Measurements from ENCODE around the gene LDB2.

The LDB2 gene

GRCh38 chr4:16713271-16713670, 185.2 kb downstream of the LDB2 start:
- DNase-seq = no peak

- DNase-seq = no peak
Measured at GRCh38 chr4:16710198-16710597, 188.2 kb downstream of the LDB2 start.

GRCh38 chr4:16707874-16708273, 190.6 kb downstream of the LDB2 start:
- no peak for DNase-seq

- no peak for DNase-seq
Measured at GRCh38 chr4:16706251-16706650, 192.2 kb downstream of the LDB2 start.

- DNase-seq = no peak
Measured at GRCh38 chr4:16705341-16705740, 193.1 kb downstream of the LDB2 start.

GRCh38 chr4:16704489-16704888, 194.0 kb downstream of the LDB2 start:
- DNase-seq = no peak

- DNase-seq = no peak
Measured at GRCh38 chr4:16695896-16696295, 202.5 kb downstream of the LDB2 start.

- DNase-seq = no peak
Measured at GRCh38 chr4:16694884-16695276, 203.6 kb downstream of the LDB2 start.

- DNase-seq = no peak
Measured at GRCh38 chr4:16694173-16694883, 204.1 kb downstream of the LDB2 start.

GRCh38 chr4:16693641-16694040, 204.8 kb downstream of the LDB2 start:
- DNase-seq = no peak

GRCh38 chr4:16692961-16693506, 205.4 kb downstream of the LDB2 start:
- no peak for DNase-seq

- no peak for DNase-seq
Measured at GRCh38 chr4:16692524-16692923, 205.9 kb downstream of the LDB2 start.

- no peak for DNase-seq
Measured at GRCh38 chr4:16692046-16692445, 206.4 kb downstream of the LDB2 start.

- no peak for DNase-seq
Measured at GRCh38 chr4:16691450-16691849, 207.0 kb downstream of the LDB2 start.

- no peak for DNase-seq
Measured at GRCh38 chr4:16687845-16688244, 210.6 kb downstream of the LDB2 start.

GRCh38 chr4:16687011-16687410, 211.4 kb downstream of the LDB2 start:
- DNase-seq = no peak

- no peak for DNase-seq
Measured at GRCh38 chr4:16686195-16686594, 212.2 kb downstream of the LDB2 start.

- DNase-seq = no peak
Measured at GRCh38 chr4:16685536-16685935, 212.9 kb downstream of the LDB2 start.

- no peak for DNase-seq
Measured at GRCh38 chr4:16684935-16685334, 213.5 kb downstream of the LDB2 start.

- DNase-seq = no peak
Measured at GRCh38 chr4:16684097-16684496, 214.3 kb downstream of the LDB2 start.

GRCh38 chr4:16682975-16683374, 215.5 kb downstream of the LDB2 start:
- no peak for DNase-seq

GRCh38 chr4:16677001-16677944, 221.2 kb downstream of the LDB2 start:
- no peak for DNase-seq

- no peak for DNase-seq
Measured at GRCh38 chr4:16676230-16676770, 222.1 kb downstream of the LDB2 start.

GRCh38 chr4:16674082-16674481, 224.4 kb downstream of the LDB2 start:
- DNase-seq = no peak
